Central memory CD4-positive, alpha-beta T cell (primary cell): ENCODE results near the gene PTBP3.
A peak's percentile ranks its signal among the peaks of the same experiment; 100 is the strongest.
"Not testable (repeated sequence)": the region's sequence is repeated elsewhere in the genome, so short reads cannot be mapped to it uniquely, and the experiment has no call there.

Experiments used
- DNase-seq: peaks from one replicate; pipeline ENCODE4 v3.0.0; 2022
- total RNA-seq, 3 experiments: gene quantifications; one replicate each; lab custom pipeline; 2026; lab: John Stamatoyannopoulos, UW

The PTBP3 gene, protein sequence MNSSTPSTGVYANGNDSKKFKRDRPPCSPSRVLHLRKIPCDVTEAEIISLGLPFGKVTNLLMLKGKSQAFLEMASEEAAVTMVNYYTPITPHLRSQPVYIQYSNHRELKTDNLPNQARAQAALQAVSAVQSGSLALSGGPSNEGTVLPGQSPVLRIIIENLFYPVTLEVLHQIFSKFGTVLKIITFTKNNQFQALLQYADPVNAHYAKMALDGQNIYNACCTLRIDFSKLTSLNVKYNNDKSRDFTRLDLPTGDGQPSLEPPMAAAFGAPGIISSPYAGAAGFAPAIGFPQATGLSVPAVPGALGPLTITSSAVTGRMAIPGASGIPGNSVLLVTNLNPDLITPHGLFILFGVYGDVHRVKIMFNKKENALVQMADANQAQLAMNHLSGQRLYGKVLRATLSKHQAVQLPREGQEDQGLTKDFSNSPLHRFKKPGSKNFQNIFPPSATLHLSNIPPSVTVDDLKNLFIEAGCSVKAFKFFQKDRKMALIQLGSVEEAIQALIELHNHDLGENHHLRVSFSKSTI
- 175 to 385 (median 205) reads per million in 3 experiments for total RNA-seq

DNA sequence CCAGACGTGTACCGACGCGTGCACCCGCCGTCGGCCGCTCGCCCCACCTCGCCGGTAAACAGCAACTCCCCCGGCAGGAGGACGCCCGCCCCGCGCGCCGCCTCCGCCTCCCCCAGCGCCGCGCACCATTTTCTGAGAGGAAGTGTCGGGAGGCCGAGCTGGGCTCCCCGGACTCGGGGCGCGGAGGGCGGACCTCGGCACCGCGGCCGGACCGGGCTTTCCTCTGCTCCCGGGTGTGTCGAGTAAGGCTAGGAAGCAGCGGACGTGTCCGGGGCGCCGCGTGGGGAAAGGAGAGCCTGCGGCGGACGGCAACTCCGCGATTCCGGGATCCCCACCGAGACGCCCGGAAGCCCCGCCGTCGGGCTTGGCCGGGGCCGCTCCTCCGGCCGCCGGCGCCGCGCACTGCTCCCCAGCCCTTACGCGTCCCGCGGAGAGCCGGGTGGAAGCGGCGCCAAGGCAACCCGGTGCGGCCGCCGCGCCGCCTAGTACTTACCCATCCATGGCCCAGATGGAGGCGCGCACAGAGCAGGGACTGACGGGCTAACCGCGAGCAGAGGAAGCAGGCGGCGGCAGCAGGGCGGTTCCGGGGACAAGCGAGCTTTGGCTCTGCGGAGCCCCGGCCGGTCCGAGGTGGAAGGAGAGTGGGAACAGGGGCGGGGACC is at the start of gene PTBP3:
PTBP3 (minus strand) TSS at position 643 of the 662 bp plus-strand sequence. CDS start 35,754 bp downstream, outside the sequence.
- peak; percentile 75 for DNase-seq

DNA sequence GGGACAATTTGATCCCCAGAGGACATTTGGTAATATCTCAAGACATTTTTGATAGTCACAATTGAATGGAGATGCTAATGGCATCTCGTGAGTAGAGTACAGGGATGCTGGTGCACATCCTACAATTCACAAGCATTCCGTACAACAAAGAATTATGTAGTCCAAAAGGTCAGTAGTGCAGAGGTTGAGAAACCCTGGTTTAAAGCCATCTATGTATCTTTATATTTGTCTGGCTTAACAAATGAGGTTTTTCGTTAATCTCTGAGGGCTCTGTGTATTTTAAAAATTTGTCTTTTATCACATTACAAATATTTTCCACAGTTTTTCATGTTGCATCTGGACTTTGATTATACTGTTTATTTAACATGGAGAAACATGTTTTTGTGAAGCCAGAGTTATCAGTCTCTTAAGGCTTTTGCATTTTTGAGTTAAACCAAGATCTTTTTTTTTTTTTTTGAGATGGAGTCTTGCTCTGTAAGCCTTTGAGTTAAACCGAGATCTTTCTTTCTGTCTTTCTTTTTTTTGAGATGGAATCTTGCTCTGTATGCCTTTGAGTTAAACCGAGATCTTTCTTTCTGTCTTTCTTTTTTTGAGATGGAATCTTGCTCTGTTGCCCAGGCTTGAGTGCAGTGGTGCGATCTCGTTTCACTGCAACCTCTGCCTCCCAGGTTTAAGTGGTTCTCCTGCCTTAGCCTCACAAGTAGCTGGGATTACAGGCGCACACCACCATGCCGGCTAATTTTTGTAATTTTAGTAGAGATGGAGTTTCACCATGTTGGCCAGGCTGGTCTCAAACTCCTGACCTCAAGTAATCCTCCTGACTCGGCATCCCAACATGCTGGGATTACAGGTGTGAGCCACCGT is 49.3 kb upstream of the PTBP3 start:
- DNase-seq = no peak

DNA sequence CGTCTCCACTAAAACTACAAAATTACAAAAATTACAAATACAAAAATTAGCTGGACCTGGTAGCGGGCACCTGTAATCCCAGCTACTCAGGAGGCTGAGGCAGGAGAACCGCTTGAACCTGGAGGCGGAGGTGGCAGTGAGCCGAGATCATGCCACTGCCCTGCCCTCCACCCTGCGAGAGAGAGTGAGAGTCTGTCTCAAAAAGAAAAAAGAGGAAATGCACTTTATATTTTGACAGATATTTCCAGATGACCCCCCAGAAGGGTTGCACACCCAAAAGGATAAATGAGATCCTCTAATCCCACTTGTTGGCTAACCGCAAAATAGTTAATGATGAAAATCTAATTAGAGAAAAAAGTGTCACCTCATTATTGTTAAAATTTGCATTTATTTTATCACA is 48.6 kb upstream of the PTBP3 start:
- DNase-seq = no peak

DNA sequence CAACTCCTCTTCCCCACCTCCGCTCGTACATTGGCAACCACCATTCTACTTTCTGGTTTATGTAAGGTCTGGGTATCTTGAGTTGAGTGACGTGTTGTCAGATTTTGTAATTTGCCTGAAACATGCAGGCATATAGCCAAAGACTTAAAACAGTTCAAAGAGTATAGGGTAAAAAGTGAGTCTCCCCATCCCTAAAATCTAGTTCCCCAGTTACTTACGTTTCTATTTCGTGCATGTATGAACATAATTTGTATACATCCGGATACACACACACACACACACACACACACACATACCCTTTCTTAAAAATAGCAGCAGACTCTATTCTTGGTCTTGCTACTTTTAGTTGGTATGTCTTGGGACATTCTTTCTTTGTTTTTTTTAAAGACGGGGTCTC is 47.4 kb upstream of the PTBP3 start:
- DNase-seq = peak; percentile 5

DNA sequence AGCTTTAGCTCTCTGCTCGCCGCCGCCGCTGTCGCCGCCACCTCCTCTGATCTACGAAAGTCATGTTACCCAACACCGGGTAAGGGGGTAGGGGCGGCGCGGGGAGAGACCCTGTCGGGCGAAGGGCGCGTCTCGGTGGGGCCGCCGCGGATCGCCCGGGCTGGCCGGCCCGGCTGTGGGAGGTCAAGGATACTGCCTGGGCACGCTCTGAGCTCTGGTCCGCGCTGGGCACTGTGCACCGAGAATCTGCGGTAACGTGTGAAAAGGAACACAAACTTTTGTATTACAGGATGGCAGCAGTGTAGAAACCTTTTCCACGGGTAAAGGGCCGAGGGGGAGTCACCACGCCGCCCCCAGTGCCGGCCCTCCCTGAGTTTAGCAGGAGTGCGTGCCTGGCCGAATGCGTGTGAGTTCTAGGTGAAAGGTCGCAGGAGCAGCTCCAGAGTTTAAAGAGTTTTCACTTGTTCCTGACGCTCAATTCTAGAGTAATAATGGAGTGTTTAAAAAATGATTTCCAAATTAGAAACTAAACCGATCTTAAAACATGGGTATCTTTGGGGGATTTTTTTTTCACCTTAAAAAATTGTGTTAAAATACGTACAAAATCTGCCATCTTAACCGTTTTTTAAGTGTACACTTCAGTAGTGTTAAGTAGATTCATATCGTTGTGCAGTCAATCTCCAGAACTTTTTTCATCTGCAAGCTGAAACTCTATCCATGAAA is 46.8 kb upstream of the PTBP3 start, which contains the start of gene HSDL2:
HSDL2 (plus strand) TSS at position 7 of the 723 bp plus-strand sequence; CDS start at position 63, 56 bp downstream.
- no peak for DNase-seq

DNA sequence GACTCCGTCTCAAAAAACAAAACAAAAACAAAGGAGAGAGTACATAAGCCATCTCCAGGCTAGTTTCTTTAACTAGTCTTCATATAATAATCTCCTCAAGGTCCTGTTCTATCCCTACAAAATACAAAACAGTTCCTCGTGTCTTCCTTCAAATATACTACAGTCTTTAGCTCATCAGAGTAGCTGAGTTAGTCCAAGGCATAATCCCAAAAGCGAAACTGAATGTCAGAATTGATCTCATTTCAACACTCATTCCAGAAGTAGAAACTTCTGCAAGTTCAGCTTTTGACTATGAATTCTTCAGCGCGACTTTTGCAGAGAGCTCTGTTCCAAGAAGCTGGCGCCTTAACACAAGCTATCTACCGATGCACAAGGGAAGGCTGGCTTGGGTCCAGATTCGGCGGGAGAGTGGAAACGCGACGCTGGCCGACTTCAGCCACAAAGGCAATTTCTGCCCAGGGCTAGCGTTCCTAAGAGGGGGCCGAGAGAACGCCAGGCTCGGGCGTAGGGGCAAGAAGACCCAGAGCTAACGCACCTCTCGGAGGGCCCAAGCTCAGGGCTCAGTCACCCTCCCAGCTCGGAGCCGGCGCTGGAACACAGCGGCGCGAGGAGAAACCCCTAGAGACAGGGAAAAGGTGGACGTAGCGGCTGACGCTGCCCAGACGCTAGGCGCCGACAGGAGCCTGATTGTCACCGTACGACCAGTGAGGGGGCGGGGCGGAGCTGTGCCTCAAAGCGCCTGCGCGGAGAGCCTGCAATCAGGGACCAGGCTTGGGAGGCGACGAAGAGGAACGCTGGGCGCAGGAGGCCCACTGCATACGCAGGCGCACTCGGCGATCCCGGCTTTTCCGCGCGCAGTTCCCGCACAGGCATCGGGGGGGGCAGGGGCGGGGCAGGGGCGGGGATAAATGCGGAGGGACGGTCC is 46.0 kb upstream of the PTBP3 start:
- DNase-seq = peak; percentile 94

DNA sequence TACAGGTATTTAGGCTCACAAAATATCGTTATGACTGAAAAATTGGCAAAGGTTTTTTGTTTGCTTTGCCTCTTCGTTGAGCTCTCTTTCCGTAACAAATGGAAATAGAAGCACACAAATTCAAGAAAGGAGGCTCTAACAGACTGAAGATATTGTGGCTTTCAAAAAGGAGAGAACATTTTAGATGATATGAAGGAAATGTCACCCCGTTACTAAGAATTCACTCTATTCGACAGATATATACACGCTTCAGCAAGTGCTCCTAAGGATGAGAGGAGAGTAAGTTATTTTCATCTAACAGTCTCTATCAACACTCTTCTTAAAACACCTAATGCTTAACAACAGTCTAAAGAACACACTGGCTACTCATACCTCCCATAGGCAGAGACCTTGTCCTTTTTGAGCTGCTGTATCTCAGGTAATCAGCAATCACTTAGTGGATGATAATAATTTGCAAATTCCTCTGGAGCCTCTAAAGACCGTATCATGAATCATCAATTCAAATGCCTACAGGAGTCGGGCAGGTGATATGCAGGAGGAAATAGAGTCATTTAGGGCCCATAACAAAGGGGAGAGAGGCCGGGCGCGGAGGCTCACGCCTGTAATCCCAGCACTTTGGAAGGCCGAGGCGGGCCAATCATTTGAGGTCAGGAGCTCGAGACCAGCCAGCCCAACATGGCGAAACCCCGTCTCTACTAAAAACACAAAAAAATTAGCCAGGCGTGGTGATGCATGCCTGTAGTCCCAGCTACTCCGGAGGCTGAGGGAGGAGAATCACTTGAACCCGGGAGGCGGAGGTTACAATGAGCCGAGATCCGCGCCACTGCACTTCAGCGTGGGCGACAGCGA is 45.1 kb upstream of the PTBP3 start:
- no peak for DNase-seq

DNA sequence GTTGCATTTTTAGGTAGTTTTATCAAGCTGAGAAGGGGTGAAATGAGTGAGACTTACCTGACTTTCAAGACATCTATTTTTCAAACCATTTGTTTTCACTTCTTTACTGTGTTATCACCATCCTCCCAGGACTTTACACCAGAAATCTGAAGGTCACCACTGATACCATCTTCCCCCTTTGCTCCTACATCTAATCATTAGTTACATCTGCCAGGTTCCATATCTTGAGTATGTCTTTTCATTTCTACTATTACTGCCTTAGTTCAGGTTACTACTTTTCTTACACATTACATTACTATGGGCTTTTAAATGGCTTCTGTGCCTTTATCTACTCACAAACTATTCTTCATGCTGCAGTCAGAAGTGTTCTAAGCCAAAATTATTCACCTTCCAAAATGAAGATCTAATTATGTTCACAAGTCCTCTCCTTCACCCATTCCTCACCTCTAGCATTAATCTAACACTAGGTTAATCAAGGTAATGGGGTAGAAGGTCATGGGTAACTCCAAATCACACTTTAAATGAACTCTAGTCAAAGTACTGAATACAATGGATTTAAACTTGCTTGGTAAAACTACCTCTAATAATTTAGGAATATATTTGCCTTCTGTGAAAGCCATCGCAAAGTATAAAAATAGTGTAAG is 44.4 kb upstream of the PTBP3 start:
- no peak for DNase-seq

DNA sequence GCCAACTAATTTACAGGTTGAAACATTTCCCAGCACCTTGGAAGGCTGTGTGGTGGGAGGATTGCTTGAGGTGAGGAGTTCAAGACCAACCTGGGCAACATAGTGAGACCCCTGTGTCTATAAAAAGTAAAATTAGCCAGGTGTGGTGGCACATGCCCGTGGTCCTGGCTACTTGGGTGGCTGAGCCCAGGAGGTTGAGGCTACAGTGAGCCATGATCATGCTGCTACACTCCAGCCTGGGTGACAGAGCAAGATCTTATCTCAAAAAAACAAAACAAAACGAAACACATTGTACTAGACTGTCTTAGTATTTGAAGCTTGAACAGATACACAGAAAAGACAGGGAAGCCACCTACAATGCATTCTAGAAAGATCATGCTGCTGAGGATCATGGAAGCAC is 43.7 kb upstream of the PTBP3 start:
- DNase-seq = no peak

DNA sequence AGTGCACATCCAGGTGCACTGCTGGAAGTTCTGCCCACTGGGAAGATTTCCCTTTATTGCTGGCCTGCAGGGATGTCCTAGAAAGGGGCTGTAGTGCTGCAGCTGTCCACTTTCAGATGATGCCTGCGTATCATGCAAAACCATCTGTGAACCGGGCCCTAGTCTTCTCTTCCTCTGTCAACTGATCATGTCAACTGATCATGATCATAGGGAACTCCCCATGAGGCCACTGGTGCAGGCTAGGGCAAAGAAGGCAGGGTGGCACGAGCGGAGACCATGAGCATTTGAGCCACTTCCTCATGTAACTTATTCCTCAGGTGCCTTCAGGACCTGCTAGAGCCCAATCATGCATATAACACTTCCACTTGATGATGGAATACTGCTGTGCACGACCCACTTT is 41.9 kb upstream of the PTBP3 start:
- no peak for DNase-seq

DNA sequence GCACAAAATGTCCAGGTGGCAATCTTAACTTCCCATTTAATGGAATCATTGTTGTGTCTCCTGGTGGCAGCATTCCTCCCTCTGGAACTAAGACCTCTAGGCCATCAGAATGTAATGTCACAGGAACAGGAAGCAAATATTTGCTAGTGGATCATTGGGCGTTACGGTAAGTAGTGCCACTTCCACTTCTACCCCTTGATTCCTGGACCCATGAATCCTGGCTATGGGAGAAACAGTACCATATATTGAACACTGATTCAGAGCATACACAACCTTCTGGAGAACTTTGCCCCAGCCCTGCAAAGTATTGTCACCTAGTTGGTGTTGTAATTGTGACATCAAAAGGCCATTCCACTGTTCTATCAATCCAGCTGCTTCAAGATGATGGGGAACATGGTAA is 40.8 kb upstream of the PTBP3 start:
- DNase-seq = not testable (repeated sequence)

DNA sequence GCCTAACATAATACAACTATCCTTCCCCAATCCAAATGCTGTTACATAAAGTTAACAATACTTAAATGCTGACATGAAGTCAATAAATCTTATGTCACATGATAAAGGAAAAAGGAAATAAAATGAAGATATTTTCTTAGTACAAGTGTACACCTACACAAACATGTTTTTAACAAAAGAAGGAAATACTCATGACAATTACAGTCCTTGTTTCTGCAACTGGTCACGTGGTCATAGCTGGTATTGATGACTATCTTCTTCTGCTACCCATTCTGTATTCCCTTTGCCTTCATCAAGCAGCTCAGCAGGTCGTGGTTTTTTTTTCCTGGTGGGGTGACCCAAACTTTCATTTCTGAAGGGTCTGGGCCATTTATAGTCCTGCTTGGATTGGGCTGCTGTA is 40.2 kb upstream of the PTBP3 start:
- not testable (repeated sequence) for DNase-seq

DNA sequence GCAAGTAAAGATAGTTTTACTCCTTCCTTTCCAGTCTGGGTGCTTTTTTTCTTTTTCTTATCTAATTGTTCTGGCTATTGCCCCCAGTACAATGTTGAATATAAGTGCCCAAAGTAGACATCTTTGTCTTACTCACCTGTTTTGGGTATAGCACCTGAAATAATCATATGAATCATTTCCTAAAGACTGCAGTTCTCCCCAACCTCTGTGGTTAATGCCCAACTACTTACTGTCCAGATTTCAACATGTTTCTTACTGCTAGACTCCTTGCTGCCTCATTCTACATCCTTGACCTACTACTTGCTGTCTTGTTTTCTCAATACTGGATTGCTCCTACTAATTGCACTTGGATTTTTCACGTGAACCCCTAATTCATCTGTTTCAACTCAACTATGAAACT is 37.6 kb upstream of the PTBP3 start:
- no peak for DNase-seq

DNA sequence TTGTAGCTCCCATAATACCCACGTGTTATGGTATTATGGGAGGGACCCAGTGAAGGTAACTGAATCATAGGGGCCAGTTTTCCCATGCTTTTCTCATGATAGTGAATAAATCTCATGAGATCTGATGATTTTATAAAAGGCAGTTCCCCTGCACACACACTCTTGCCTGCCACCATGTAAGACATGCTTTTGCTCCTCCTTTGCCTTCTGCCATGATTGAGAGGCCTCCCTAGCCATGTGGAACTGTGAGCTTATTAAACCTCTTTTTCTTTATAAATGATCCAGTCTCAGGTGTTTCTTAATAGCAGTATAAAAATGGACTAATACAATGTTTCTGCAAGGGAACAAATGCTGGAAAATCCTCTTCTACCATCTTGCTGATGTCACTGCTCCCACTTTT is 36.4 kb upstream of the PTBP3 start:
- DNase-seq = no peak

DNA sequence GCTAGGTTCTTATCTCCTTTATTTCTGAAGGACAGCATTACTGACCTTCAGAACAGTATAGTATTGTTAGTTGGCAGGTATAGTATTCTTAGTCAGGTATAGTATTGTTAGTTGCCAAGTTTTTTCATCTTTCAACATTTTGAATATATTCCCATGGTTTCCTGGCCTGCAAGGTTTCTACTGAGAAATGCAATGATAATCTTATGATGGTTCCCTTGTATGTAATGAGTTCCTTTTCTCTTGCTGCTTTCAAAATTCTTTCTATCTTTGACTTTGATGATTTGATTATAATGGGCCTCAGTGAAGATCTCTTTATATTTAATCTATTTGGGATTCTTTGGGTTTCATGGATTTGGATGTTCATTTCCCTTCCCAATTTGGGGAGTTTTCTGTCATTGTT is 34.0 kb upstream of the PTBP3 start:
- no peak for DNase-seq

DNA sequence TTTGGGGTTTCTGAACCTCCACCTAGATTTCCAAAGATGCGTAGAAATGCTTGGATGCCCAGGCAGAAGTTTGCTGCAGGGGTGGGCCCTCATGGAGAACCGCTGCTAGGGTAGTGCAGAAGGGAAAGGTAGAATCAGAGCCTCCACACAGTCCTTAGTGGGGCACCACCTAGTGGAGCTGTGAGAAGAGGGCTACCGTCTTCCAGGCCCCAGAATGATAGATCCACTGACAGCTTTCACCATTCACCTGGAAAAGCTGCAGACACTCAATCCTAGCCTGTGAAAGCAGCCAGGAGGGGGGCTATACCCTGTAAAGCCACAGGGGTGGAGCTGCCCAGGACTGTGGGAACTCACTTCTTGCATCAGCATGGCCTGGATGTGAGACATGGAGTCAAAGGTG is 33.2 kb upstream of the PTBP3 start:
- no peak for DNase-seq

DNA sequence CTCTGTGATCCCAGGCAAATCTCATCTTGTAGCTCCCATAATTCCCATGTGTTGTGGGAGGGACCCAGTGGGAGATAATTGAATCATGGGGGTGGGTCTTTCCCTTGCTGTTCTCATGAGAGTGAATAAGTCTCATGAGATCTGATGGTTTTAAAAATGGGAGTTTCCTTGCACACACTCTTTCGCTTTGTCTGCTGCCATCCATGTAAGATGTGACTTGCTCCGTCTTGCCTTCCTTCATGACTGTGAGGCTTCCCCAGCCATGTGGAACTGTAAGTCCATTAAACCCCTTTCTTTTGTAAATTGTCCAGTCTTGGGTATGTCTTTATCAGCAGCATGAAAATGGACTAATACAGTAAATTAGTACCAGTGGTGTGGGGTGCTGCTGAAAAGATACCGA is 31.8 kb upstream of the PTBP3 start:
- not testable (repeated sequence) for DNase-seq

DNA sequence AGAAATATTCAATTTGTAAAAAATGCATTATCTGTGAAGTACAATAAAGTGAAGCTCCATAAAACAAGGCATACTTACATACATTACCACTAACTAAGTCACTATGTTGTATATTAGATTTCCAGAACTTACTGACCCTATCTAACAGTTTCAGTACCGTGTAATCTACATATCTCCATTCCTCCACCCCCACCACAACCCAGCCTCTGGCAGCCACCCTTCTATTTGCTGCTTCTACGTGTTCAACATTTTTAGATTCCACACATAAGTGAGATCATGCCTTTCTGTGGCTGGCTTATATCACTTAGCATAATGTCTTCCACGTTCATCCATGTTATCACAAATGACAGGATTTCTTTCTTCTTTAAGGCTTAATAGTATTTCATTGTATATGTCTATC is 31.3 kb upstream of the PTBP3 start:
- no peak for DNase-seq

DNA sequence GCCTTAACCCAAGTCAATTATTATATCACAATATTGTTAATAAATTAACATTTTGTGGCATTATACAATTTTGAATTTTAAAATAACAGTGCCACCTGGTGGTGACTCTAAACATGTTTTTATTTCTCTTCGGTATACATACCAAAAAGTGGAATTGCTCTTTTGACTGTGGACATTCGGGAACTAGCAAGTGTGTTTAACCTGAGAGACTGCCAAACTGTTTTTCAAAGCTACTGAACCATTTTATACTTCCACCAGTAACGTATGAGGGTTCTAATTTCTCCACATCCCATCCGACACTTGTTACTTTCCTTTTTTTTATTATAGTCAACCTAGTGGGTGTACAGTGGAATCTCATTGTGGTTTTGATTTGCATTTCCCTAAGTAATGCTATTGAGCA is 28.2 kb upstream of the PTBP3 start:
- peak; percentile 34 for DNase-seq
